Stimulated activated CD8-positive, alpha-beta memory T cell treated with anti-CD3 and anti-CD28 coated beads, Interleukin-12 subunit alpha, Interleukin-12 subunit beta, amount 100 ng/mL, for 24 hours (primary cell): ENCODE measurements around the gene ATXN1L.
"Not testable (repeated sequence)": the region's sequence is repeated elsewhere in the genome, so short reads cannot be mapped to it uniquely, and the experiment has no call there.

ENCODE experiments used
- DNase-seq: peaks from one replicate; pipeline ENCODE4 v3.0.0-alpha.2; 2020; ENCODE audit errors: extremely low read depth

Gene ATXN1L, protein sequence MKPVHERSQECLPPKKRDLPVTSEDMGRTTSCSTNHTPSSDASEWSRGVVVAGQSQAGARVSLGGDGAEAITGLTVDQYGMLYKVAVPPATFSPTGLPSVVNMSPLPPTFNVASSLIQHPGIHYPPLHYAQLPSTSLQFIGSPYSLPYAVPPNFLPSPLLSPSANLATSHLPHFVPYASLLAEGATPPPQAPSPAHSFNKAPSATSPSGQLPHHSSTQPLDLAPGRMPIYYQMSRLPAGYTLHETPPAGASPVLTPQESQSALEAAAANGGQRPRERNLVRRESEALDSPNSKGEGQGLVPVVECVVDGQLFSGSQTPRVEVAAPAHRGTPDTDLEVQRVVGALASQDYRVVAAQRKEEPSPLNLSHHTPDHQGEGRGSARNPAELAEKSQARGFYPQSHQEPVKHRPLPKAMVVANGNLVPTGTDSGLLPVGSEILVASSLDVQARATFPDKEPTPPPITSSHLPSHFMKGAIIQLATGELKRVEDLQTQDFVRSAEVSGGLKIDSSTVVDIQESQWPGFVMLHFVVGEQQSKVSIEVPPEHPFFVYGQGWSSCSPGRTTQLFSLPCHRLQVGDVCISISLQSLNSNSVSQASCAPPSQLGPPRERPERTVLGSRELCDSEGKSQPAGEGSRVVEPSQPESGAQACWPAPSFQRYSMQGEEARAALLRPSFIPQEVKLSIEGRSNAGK

DNA sequence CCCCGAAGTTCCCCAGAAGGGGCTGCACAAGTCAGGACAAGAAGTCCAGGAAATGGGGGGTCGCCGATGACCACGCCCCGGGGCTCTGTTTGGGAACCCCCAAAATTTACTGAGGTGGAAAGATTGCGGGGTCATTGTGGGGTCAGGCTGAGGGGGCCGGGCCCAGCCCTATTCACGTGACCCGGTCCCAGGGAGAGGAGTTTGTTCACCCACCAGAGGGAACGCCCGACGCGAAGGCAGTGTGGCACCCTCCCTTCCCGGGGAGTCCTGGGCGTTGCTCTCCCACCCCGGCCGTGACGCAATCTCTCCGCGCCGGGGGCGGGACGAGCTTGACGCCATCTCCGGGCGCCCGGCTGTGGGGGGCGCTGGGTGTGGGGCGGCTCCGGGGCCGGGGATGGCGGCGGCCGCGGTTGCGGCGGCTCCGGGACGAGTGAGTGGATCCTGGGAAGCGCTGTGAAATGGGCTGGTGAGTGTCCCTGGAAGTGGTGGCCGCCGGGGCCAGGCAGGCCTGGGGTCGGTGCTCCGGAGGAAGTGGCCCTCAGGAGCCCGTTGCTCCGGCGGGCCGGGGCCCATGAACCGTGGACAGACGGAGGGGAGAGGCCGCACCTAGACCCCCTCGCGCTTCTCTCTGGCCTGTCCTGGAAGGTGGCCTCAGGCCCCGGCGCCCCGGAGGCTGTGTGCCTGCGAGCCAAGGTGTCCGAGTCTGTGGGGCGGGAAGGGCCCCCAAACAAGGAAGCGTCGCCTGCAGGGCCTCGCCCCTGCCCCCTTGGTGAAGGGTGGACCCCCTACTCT lies at the start of gene ATXN1L:
ATXN1L (plus strand) TSS at position 338 of the 792 bp plus-strand sequence. CDS start 3,765 bp downstream, outside the sequence.
- peak; percentile 66 for DNase-seq

DNA sequence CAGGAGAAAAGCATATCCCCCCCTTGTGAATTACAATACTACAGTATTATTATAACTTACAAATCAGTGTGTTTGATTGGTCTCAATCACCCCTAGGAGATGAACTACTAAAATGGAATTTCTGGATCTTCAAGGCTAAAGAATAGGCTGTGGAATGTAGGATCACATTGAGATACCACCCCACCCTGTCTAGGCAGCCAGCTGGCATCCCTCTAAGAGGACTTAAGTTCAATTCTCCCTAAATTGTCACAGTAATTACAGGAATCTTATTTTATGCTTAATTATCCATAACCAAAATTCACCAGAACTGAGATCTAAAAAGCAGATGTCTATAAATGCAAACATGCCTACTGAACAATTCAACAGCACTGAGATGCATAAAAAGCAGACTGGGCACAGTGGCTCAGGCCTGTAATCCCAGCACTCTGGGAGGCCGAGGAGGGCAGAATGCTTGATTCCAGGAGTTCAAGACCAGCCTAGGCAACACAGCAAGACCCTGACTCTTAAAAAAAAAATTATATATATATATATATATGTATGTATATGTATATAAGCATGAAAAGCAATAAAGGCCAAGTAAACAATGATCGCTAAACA lies 49.2 kb upstream of the ATXN1L start:
- no peak for DNase-seq

DNA sequence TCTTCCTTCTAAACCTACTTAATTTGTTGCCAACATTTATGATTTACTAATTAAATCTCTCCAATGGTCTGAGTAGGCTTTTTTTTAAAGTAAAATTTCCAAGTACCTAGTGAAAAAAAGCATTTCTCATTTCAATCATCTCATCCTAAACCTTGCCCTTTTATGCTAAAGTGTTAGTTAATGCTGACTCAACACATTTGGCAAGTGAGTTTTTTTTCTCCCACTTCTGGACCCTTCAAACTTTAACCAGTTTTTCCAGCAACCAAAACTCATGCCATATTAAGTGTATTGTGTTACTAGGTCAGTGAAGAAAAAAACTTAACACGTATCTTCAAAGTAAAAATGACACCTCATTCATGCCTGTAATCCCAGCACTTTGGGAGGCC lies 42.5 kb upstream of the ATXN1L start:
- no peak for DNase-seq

DNA sequence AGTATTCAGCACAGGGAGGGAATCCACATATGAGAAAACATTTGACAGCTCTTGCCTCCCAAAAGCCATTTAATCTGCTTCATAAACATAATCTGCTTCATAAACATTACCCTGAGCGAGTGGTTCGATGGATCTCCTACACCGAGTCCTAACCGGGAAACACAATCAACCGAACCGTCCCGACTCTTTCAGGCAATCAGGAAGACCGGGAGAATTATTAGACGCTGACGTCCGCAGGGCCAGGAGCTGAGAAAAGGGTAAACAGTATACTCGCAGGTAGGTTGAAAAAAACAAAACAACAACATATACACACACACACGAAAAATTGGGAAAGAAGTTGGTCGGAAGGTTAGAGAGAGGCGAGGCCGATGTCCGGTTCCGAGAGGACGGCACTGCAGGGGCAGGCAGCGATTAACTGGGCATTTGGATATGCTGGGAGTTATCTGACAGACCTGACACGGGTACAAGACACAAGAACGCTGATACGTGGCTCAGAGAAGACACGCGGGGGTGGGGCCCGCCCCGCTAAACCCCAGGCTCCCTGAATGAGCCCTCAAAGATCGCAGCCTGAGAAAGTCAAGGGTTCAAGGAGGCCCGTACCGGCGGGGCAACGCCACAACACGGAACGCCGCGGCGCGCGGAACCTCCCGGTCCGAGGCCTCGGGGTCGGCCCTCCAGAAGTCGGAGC lies 37.7 kb upstream of the ATXN1L start:
- no peak for DNase-seq

DNA sequence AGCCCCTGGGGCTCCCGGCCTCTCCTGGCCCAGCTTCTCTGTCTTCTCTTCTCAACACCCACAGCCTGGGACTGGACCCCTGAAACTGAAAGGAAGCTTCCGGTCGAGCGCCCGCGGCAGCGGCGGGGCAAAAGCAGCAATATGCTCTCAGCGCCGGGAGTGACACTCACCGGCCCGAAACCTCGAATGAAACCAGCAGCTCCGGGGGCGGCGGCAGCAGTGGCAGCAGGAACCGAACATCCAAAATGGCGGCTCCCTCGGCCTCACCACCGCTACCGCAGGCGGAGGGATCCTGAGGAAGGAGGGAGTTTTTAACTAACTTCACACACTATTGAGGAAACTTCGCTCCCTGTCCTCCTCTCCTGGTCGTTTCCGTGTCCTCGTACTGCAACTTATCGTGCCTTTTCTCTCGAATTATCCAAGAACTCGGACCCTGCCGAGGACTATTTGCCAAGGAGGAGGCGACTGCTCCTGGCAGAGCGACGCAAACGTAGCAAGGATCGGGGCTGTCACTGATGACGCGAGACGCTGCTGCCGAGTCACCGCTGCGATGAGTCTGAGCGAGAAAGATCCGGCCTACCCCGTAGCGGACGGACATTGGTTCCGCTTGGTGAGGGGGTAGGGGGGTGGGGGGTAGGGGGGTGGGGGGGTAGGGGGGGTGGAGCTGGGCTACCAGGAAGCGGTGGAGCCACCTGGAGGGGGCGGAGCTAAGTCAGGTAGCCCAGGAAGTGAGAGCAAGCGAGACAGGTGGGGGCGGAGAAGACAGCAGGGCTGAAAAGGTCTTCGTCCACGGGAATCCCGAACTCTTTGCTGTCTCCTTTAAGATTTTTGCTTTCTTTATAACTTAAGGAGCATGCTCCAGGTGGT lies 37.0 kb upstream of the ATXN1L start, which contains the start of gene AP1G1:
AP1G1 (minus strand) TSS at position 242 of the 867 bp plus-strand sequence. CDS start 19,355 bp downstream, outside the sequence.
- DNase-seq: peak; percentile 75

DNA sequence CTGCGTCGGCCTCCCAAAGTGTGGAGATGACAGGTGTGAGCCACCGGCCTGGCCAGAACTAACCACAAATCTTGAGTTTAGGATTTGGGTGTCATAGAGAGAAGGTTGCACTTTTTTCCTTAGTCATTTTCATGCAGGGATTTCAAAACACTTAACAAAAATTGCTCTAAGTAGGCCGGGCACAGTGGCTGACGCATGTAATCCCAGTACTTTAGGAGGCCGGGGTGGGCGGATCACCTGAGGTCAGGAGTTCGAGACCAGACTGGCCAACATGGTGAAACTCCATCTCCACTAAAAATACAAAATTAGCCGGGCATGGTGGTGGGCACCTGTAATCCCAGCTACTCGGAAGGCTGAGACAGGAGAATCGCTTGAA lies 35.6 kb upstream of the ATXN1L start:
- not testable (repeated sequence) for DNase-seq

DNA sequence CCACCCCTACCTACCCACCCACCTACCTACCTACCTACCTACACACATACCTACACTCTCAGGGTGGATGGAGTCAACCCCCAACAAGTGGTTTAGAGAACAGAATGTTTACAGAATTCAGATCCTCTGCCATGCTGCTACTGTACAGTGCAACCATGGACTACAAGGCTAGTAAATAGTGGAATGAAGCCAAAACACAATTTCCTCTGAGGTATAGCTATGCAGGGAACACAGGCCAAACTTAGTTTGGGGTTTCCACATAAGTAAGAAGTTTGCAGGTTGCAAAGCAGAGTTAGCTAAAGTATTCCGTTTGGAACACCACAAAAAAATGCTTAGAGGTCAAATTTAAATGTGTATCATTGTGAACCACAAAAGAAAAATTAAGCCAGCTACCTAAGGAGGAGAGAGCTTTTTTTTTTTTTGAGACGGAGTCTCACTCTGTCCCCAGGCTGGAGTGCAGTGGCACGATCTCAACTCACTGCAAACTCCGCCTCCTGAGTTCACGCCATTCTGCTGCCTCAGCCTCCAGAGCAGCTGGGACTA lies 34.4 kb upstream of the ATXN1L start:
- no peak for DNase-seq

DNA sequence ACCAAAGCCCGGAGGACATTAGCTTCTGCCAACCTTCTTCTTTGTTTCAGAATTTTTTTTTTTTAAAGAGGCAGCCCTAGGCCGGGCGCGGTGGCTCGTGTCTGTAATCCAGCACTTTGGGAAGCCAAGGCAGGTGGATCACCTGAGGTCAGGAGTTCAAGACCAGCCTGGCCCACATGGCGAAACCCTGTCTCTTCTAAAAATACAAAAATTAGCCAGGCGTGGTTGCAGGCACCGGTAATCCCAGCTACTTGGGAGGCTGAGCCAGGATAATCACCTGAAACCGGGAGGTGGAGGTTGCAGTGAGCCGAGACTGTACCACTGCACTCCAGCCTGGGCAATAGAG lies 28.6 kb upstream of the ATXN1L start:
- not testable (repeated sequence) for DNase-seq

DNA sequence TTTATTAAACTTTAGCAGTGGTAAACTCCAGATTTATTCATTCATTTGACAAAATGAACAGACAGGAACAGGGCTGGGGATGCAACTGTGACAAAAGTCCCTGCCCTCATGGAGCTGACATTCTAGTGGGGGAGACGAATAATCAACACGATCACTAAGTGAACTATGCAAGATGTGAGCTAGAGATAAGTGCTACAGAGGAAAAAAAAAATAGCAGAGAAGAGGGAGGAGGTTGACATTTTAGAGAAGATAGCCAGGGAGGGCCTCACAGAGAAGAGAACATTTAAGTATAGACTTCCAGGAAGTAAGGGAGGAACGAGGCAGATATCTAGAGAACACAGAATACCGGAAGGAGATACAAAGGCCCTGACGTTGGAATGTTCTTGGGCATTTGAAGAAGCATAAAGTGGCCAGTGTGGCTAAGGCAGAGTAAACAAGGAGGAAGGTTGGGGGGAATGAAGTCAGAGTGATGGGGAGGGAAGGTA lies 19.2 kb upstream of the ATXN1L start:
- no peak for DNase-seq

DNA sequence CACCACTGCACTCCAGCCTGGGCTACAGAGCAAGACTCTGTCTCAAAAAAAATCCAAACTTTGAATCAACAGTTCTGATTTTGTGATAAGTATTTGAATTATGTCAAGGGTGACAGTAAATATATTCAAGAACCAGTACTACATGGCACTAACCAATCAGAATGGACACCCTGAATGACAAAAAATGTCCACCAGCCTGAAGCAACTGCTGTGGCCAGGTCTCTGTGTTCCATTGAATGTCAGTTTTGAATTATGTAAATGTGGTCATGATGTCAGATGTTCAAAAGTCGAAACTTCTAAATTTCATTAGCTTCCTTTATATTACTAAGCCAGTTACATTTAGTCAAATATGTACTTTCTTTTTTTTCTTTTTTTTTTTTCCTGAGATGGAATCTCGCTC lies 15.4 kb upstream of the ATXN1L start:
- no peak for DNase-seq

DNA sequence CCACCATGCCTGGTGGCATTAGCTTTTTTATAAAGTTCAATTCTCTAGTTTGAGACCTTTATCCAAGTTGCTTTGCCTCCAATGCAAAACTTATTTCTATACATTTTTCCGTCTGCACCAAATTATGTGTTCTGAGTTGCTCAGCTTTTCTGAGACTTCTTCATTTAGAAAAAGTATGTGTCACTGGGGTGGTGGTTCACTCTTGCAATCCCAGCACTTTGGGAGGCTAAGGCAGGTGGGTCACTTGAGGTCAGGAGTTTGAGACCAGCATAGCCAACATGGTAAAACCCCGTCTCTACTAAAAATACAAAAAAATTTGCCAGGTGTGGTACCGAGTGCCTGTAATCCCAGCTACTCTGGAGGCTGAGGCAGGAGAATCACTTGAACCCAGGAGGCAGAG lies 14.1 kb upstream of the ATXN1L start:
- not testable (repeated sequence) for DNase-seq

DNA sequence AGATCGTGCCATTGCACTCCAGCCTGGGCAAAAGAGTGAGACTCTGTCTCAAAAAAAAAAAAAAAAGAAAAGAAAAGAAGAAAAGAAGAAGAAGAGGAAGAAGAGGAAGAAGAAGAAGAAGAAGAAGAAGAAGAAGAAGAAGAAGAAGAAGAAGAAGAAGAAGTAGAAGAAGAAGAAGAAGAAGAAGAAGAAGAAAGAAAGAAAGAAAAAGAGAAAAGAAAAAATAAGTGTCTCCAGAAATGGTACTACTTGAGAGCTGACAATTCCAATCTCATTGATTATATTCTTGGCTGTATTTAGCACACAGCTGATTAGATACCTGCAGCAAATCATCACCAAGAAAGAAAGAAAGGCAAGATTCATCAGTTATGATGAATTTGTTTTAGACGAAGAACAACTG lies 13.7 kb upstream of the ATXN1L start:
- not testable (repeated sequence) for DNase-seq

DNA sequence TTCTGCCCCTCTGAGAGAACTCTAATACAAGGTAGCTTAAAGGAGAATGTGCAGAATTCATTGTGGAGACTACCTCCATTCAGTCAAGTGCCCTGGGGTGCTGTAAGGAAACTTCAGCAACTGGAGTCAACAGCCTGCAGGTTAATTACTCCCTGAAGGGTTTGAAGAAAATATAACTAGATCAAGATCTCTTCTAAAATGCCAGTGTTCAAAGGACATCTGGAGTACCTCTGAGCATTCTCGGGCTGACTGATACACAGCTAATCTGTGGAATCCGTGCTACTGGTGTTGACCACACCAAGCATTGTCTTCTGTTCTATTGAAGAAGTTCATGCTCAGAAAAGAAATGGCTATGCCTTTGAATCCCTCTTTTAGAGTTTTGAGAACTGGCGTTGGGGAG lies 11.5 kb upstream of the ATXN1L start:
- DNase-seq: no peak

DNA sequence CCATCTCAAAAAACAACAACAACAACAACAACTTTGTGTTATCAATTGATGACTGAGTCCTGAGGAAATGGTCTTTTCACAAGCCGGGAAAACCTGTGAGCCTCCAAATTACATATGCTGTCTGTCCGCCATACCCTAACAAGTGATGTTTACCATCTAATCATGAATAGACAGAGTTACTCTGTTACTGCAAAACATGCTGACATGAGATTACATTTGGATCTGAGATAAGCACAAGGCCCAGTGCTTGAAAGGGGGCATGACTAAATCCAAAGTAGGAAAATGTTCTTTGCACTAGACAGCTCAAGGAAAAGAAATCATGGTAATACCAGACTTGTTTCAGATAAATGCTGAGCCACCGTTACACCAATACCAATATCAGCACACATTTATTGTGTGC lies 8.6 kb upstream of the ATXN1L start:
- DNase-seq: no peak

DNA sequence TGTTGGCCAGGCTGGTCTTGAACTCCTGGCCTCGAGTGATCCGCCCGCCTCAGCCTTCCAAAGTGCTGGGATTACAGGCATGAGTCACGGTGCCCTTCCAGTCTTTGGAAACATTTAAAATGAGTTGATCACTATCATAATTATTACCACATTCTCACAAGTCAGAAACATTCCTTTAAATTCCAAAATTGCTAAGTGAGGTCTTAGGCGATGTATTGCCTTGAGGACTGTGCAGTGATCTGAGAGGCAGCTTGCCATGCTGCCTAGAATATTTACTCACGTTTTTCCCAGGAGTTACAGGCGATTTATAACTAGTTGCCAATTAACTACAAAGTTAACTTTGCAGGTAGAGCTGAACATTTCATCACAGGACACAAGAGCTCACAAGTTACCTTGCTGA lies 5.7 kb upstream of the ATXN1L start:
- no peak for DNase-seq

DNA sequence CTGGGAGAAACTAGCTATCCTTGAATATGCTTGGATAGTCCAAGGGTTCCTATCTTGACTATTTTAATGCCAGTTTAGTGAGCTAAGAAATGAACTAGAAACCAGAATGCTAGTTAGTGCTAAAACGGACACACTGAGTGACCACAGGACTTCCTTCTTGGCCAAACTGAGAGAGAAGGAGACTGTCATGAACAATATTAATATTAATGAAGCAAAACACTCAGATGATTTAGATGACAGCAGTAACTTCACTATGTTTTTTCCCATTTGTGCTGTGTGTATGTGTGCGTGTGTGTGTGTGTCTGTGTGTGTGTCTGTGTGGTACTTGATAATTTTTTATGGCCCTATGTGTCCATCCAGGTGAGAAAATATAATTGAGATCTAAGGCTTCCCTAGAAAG lies 2.2 kb upstream of the ATXN1L start:
- DNase-seq: no peak

DNA sequence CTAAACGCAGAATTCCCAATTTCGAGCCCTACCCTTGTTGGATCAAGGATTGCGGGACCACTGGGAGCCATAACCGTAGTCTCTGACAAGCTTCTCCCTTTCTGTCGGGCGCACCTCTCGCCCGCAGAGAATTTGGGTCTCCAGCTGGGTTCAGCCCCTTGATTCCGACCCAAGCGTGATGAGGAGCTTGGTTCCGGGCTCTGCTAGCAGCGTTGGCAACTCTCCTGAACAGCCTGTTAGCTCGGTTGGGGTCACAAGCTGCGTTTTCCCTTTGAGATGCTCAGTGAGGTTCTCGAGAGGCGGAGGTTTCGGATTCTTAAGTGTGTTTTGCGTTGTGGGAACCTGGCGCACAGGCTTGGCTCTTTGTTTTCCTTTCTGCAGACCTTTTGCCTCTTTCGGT lies 655 bp downstream of the ATXN1L start:
- DNase-seq: no peak

DNA sequence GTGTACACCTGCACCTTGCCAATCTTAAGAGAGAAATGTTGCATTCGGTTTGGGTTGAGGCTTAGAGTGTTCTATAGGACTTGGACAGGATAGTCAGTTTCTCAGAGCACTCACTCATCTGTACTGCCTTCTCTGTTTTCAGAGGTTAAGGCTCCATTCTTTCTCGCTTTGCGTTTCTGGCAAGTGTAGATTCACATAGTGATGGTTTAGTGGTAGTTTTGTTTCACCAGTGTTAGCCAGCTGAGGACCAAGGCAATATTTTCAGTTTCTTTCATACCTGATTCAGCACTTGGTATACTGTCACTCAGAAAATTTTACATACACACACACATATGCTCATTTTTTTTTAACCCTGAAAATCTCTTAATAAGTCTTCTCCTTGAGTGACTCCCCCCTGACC lies 1.3 kb downstream of the ATXN1L start:
- no peak for DNase-seq

DNA sequence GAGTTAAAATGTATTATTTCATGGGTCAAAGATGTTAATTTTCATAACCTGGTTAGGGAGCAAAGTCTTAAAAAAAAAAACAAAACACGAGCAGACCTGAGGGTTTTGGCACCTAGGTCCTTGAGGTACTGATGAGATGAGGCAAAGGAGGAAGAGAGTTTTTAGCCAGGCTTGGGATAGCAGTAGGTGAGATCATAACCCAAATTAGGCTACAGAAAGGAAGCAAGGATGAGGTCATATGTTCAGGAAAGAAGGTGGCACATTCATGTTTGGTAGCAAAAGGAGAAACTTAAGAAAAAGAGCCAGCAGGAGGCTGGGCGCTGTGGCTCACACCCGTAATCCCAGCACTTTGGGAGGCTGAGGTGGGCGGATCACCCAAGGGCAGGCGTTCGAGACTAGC lies 2.8 kb downstream of the ATXN1L start:
- DNase-seq: no peak

DNA sequence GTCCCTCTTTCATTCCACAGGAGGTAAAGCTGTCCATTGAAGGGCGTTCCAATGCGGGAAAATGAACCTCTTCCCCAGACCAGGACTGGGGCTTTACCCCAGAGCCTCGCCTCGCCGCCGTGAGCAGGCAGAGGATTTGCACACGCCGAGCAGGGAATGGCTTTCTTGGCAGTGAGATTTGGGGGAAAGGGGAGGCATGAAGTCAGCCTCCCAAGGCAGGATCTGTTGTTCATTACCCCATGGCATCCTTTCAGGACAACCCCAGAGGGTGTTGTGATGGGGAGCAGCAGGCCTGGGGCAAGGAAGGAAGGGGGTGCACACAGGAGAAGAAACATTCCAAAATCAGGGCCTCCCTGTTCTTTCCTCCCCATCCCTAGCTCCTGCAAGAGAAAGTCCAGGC lies 6.0 kb downstream of the ATXN1L start:
- no peak for DNase-seq
